HK-2 (cell line): Measurements from ENCODE around the gene HPD.
"Not testable (repeated sequence)": the region's sequence is repeated elsewhere in the genome, so short reads cannot be mapped to it uniquely, and the experiment has no call there.

Source experiments
- DNase-seq: peaks from one replicate; pipeline ENCODE4 v3.0.0-alpha.2; 2018; ENCODE audit not compliant: unreplicated experiment

Gene HPD

DNA sequence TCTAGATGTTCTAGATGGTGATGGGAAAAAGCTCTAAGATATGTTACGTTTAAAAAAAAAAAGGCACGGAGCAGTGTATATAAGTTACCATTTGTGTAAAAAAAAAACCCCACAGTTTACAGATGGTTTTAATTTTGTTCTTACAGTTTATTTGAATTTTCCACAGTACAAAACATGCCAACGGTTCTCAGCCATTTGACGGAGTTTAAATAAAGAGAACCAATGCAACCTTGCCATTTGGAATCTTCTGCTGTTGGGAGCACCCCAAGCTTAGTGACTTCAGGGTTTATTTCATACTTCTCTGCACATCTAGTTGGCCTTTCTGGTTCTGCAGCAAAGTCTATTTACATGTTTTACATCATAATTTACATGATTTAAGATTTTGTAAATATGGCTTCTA, 7.7 kb upstream of the HPD start:
- DNase-seq: no peak

GRCh38 chr12:121861636-121862254, 3.1 kb upstream of the HPD start:
- no peak for DNase-seq

- DNase-seq: not testable (repeated sequence)
Measured at GRCh38 chr12:121860699-121861098, 2.0 kb upstream of the HPD start.

DNA sequence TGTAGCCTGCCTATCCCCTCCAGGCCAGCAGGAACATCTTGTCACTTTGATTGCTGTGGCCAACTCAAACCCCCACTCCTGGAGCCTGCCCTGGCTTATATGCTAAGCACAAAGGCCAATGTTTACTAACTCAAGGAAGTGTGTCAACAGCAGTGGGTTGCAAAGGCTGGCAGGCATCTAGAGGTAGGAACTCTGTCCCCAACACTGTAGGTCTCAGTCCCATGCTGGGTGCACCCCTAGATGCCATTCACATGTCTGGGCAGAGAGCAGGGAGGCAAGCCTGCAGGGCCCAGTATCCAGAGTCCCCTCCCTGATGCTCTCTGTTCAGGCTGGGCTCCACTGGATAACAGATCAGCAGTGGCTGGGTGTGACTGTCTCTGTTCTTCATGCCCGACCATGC, 1.6 kb upstream of the HPD start:
- DNase-seq: no peak

DNA sequence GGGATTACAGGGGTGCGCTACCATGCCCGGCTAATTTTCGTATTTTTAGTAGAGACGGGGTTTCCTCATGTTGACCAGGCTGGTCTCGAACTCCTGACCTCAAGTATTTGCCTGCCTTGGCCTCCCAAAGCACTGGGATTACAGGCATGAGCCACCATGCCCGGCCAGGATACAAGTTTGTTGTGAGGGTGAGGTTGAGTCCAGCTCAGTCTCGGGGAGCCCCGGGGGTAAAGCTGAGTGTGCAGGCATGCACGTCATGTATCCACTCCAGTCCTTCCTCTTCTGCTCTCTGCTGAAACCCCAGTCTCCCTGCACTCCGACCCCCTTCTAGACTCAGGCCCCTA, 369 bp downstream of the HPD start:
- DNase-seq: no peak

- no peak for DNase-seq
Measured at GRCh38 chr12:121857322-121858246, 1.1 kb downstream of the HPD start.

- DNase-seq: not testable (repeated sequence)
Measured at GRCh38 chr12:121852392-121852791, 6.3 kb downstream of the HPD start.

DNA sequence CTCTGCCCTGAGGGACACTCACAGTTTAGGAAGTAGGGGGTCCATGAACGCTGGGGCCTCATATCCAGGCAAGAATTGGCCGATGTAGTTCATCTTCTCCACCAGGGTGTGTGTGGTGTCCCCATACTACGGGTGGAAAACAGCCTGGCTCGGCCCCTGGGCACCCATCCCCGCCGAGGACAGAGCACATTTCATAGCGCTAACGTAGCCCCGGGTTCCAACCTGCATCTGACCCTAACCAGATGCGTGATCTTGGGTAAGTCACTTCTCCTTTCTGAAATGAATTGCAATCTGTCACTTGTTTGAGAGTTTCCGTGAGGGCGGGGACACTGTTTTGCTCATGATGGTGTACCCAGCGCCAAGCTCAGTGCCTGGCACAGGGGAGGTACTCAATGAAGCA, 9.0 kb downstream of the HPD start:
- DNase-seq: no peak

GRCh38 chr12:121849211-121849610, 9.4 kb downstream of the HPD start:
- no peak for DNase-seq

GRCh38 chr12:121845701-121846100, 13.0 kb downstream of the HPD start:
- no peak for DNase-seq

- no peak for DNase-seq
Measured at GRCh38 chr12:121843236-121843982, 15.2 kb downstream of the HPD start.

DNA sequence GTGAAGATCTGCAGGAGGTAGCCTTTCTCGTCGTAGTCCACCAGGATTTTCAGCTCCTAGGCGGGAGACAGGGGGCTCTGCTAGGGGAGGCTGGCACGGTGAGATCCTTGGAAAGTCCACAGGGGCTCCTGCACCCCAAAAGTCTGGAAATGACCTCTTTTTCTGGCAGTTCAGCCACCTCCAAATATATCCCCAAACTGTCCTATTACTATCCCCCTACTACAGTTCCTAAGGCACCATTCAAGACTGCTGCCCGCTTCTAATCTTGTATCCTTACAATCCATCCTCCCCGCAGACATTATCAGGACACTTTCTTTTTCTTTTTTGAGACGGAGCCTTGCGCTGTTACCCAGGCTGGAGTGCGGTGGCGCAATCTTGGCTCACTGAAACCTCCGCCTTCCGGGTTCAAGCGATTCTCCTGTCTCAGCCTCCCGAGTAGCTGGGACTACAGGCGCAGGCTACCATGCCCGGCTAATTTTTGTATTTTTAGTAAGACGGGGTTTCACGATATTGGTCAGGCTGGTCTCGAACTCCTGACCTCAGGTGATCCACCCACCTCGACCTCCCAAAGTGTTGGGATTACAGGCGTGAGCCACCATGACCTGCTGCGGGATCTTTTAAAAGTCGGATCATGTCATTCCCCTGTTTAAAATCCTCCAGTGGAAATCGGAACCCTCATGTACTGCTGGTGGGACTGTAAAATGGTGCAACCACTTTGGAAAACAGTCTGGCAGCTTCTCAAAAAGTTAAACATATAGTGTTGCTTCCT, 18.5 kb downstream of the HPD start:
- no peak for DNase-seq

DNA sequence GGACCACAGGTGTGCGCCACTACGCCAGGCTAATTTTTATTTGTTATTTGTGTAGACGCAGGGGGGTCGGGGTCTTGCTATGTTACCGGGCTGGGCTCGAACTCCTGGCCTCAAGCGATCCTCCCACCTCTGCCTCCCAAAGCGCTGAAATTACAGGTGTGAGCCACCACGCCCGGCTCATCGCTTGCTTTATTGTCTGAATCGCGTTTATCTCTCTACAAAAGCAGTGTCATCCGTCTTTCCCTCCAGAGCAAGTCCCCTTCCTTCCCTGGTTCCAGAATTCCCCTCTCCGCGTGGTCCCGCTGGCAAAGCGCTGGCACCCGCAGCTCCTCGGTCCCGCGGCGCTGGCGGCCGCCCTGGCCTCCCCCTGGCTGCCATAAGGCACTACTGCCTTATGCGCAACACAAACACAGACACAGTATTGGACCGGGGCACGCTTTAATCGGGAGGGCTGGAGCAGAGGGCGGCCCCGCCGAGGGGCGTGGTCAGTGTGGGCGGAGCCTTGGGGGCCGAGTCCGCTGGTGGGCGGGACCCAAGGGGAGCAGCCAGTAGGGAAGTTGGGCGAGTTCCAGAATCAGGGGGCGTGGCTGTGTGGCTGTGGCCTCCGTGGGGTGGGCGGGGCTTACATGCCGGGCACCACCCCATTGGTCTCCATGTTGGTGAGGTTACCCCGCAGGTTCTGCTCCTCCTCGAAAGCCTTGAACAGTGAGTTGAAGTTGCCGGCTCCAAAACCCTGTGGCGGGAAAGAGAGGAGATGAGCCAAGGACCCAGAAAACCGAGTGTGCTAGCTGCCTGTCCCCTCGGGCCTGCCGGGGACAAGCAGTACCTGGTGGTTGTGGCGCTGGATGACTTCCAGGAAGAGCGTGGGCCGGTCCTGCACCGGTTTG, 19.3 kb downstream of the HPD start:
- no peak for DNase-seq

DNA sequence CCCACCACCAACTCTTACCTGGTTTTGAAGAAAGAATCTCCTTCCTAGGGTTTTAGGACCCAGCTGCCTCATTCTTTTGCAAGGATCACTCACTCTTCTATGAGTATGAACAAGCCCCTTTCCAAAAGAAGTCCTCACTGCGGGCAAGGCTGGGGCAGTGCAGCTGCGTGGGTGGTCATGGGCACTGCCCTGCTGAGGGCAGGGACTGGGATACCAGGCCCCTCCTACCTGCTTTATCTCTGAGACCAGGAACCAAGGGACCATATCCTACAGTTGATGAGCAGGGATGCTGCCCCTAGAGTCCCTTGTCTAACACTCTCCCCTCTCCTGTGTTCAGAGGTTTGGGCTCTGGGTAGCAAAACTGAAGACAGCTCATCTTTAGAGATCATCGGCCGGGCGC, 20.5 kb downstream of the HPD start:
- DNase-seq: no peak

- no peak for DNase-seq
Measured at GRCh38 chr12:121837680-121838079, 21.0 kb downstream of the HPD start.

GRCh38 chr12:121831571-121832245, 27.0 kb downstream of the HPD start:
- no peak for DNase-seq

GRCh38 chr12:121830588-121831265, 27.9 kb downstream of the HPD start:
- no peak for DNase-seq

- no peak for DNase-seq
Measured at GRCh38 chr12:121830134-121830533, 28.5 kb downstream of the HPD start.

- DNase-seq: no peak
Measured at GRCh38 chr12:121829250-121829918, 29.3 kb downstream of the HPD start.
